ENCODE results near the gene PNPLA7. TPM values are rescaled to one million over a fixed set of nuclear protein-coding genes. Genes with fewer than 3 reads are reported as not detected.

The PNPLA7 gene
- total RNA-seq, 1 experiment from 2014 or later = 1.8 TPM

DNA sequence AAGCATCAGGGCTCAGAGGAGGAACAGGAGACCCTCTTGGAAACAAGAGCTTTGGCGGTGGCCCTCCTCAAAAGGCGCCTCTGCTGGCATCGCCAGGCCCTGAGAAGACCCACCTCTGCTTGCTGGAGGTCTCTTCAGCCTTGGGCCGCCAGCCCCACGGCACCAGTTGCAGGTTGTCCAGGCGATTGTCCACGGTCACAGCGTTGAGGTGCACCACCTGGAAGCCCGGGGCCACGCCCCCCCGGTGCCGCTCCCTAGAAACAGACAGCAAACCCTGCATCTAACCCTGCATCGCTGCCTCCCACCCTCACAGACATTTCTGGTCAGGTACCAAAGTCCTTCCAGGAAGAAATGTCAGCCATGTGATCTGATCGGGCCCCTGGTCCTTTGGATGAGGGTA, 36.7 kb upstream of the PNPLA7 start:
- intact Hi-C loops (cut with micrococcal nuclease) = no loop called here
- TF ChIP-seq FOSL1 (IDR thresholded peaks at IDR 0.05; ENCODE audit: low read depth) = no peak
- TF ChIP-seq, protein P1, sequence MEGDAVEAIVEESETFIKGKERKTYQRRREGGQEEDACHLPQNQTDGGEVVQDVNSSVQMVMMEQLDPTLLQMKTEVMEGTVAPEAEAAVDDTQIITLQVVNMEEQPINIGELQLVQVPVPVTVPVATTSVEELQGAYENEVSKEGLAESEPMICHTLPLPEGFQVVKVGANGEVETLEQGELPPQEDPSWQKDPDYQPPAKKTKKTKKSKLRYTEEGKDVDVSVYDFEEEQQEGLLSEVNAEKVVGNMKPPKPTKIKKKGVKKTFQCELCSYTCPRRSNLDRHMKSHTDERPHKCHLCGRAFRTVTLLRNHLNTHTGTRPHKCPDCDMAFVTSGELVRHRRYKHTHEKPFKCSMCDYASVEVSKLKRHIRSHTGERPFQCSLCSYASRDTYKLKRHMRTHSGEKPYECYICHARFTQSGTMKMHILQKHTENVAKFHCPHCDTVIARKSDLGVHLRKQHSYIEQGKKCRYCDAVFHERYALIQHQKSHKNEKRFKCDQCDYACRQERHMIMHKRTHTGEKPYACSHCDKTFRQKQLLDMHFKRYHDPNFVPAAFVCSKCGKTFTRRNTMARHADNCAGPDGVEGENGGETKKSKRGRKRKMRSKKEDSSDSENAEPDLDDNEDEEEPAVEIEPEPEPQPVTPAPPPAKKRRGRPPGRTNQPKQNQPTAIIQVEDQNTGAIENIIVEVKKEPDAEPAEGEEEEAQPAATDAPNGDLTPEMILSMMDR (IDR thresholded peaks at IDR 0.05 in 2 of 3, conservative IDR thresholded peaks at IDR 0.05 in 1 of 3; ENCODE audit: borderline replicate concordance in 1 of 3, insufficient read depth in 1 of 3, low read depth in 2 of 3, low read length in 2 of 3) = no peak
- TF ChIP-seq SIN3A (IDR thresholded peaks at IDR 0.05; ENCODE audit: low read depth) = no peak
- TF ChIP-seq SP1 (IDR thresholded peaks at IDR 0.05; ENCODE audit: low read depth) = no peak
- TF ChIP-seq RAD21 (IDR thresholded peaks at IDR 0.05; ENCODE audit: low read depth) = no peak
- TF ChIP-seq ELF1 (IDR thresholded peaks at IDR 0.05; ENCODE audit: borderline replicate concordance, low read depth) = no peak
- no peak for TF ChIP-seq POLR2A (IDR thresholded peaks at IDR 0.05; ENCODE audit: borderline replicate concordance, extremely low read depth, insufficient read depth, insufficient read length)
- TF ChIP-seq, protein P2, sequence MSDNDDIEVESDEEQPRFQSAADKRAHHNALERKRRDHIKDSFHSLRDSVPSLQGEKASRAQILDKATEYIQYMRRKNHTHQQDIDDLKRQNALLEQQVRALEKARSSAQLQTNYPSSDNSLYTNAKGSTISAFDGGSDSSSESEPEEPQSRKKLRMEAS (IDR thresholded peaks at IDR 0.05) = no peak
- TF ChIP-seq ZNF274 (IDR thresholded peaks at IDR 0.05; ENCODE audit: low read depth, low read length) = no peak
- no peak for TF ChIP-seq TCF7L2 (IDR thresholded peaks at IDR 0.05; ENCODE audit: borderline replicate concordance, extremely low read depth, insufficient read depth, insufficient read length)
- TF ChIP-seq ZFX (IDR thresholded peaks at IDR 0.05) = no peak
- TF ChIP-seq POLR2AphosphoS5 (IDR thresholded peaks at IDR 0.05; ENCODE audit: low read depth, low read length) = no peak
- TF ChIP-seq EGR1 (IDR thresholded peaks at IDR 0.05; ENCODE audit: low read depth) = no peak
- TF ChIP-seq, protein P3, sequence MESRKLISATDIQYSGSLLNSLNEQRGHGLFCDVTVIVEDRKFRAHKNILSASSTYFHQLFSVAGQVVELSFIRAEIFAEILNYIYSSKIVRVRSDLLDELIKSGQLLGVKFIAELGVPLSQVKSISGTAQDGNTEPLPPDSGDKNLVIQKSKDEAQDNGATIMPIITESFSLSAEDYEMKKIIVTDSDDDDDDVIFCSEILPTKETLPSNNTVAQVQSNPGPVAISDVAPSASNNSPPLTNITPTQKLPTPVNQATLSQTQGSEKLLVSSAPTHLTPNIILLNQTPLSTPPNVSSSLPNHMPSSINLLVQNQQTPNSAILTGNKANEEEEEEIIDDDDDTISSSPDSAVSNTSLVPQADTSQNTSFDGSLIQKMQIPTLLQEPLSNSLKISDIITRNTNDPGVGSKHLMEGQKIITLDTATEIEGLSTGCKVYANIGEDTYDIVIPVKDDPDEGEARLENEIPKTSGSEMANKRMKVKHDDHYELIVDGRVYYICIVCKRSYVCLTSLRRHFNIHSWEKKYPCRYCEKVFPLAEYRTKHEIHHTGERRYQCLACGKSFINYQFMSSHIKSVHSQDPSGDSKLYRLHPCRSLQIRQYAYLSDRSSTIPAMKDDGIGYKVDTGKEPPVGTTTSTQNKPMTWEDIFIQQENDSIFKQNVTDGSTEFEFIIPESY (IDR thresholded peaks at IDR 0.05; ENCODE audit: extremely low read depth, insufficient replicate concordance, low read length) = no peak
- no peak overlapping the region for H3K27ac ChIP-seq (ENCODE audit: low read depth, low read length)
- H4K20me1 ChIP-seq (ENCODE audit: insufficient read depth) = no peaks in the 10 kb centered on the region
- H3K4me2 ChIP-seq (ENCODE audit: low read length) = no peak overlapping the region
- ChIA-PET RAD21 (ENCODE audit: low non-redundant PET in 1 of 2, low total read pairs in 2 of 2, uncharacterized antibody in 2 of 2, unreplicated experiment in 2 of 2) (no interaction called here), POLR2A (no interaction called here), CTCF (no interaction called here)
- ATAC-seq (no peak), DNase-seq (ENCODE audit: low read depth, low spot score) (no peak)
- no peak overlapping the region for H3K9ac ChIP-seq (ENCODE audit: low read length)
- H3K36me3 ChIP-seq (ENCODE audit: control insufficient read depth in 1 of 2, insufficient read depth in 2 of 2, low read length in 2 of 2) = peaks cover 32 to 64% of the 10 kb centered on the region in 2 experiments; a peak in 3 of 4 replicates
- no peaks in the 10 kb centered on the region for H3K27me3 ChIP-seq (ENCODE audit: insufficient read depth, low read length)
- no peaks in the 10 kb centered on the region for H3K9me2 ChIP-seq (ENCODE audit: insufficient read depth)
- no TSS peak for BruUV-seq (replicated peaks)
- peaks cover 11 to 20% of the 10 kb centered on the region in 2 experiments; a peak in 2 of 4 replicates for H3K4me1 ChIP-seq (ENCODE audit: control insufficient read depth in 1 of 2, insufficient read depth in 2 of 2, low read length in 2 of 2)
- no peak overlapping the region for H3K4me3 ChIP-seq (replicated peaks in 1 of 2; ENCODE audit: low read depth in 1 of 2, low read length in 2 of 2)
- no peak overlapping the region for H2AFZ ChIP-seq (ENCODE audit: low read depth, low read length, poor library complexity, severe bottlenecking)
- peaks cover 79% of the 10 kb centered on the region for H3K79me2 ChIP-seq (ENCODE audit: insufficient read depth, low read length)
- no peaks in the 10 kb centered on the region for H3K9me3 ChIP-seq (ENCODE audit: control insufficient read depth in 1 of 2, insufficient read depth in 1 of 2, low read depth in 1 of 2, low read length in 2 of 2)
